ENCODE results near the gene FGL2. TPM values are rescaled to one million over a fixed set of nuclear protein-coding genes. Genes with fewer than 3 reads are reported as not detected.
"Not testable (repeated sequence)": the region's sequence is repeated elsewhere in the genome, so short reads cannot be mapped to it uniquely, and the experiment has no call there.

FGL2 gene
- total and polyA plus RNA-seq, 7 donors: 2.1 to 8.8 (median 3.8) TPM

DNA sequence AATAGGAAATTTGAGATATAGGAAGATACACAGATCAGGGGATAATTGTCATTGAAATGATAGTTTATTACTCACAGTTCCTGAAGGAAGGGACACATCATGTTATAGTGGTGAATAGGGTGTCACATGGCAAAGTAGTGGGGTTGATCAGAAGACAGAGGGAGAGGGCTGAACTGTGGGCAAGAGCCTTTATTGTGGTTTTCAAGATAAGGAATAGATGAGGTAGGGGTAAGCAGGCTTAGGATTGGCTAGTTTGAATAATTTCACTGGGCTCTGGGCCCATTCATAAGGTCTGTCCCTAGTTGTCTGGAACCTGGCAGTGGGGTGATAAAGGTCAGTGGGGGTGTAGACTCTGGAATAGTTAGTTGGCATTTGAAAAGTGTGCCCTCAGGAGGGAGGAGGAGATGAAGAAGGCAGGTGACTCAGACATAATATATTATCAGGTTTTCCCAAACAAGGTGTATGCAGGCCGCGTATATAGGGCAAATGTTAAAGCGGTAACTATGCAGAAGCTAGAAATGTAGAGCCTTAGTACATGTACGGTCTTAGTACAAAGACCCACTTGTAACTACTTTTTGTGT, 18.5 kb downstream of the FGL2 start:
- H3K27ac ChIP-seq: no peak overlapping the region
- H3K4me1 ChIP-seq: no peaks in the 10 kb centered on the region
- H3K27me3 ChIP-seq (ENCODE audit: insufficient read depth in 3 of 3, low read length in 2 of 3): no peaks in the 10 kb centered on the region
- TF ChIP-seq, protein P1, sequence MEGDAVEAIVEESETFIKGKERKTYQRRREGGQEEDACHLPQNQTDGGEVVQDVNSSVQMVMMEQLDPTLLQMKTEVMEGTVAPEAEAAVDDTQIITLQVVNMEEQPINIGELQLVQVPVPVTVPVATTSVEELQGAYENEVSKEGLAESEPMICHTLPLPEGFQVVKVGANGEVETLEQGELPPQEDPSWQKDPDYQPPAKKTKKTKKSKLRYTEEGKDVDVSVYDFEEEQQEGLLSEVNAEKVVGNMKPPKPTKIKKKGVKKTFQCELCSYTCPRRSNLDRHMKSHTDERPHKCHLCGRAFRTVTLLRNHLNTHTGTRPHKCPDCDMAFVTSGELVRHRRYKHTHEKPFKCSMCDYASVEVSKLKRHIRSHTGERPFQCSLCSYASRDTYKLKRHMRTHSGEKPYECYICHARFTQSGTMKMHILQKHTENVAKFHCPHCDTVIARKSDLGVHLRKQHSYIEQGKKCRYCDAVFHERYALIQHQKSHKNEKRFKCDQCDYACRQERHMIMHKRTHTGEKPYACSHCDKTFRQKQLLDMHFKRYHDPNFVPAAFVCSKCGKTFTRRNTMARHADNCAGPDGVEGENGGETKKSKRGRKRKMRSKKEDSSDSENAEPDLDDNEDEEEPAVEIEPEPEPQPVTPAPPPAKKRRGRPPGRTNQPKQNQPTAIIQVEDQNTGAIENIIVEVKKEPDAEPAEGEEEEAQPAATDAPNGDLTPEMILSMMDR (IDR thresholded peaks at IDR 0.05): no peak
- H3K4me3 ChIP-seq: no peak overlapping the region
- ATAC-seq (no peak), DNase-seq (no peak)
- 95 to 98% (median 96%) methylated on average over 4 of the region's 4 CpGs for WGBS, 3 donors
- no peaks in the 10 kb centered on the region for H3K36me3 ChIP-seq (ENCODE audit: insufficient read depth in 1 of 2, low read depth in 1 of 2)
- intact Hi-C loops (cut with DNase I): no loop called here
- no peaks in the 10 kb centered on the region for H3K9me3 ChIP-seq

DNA sequence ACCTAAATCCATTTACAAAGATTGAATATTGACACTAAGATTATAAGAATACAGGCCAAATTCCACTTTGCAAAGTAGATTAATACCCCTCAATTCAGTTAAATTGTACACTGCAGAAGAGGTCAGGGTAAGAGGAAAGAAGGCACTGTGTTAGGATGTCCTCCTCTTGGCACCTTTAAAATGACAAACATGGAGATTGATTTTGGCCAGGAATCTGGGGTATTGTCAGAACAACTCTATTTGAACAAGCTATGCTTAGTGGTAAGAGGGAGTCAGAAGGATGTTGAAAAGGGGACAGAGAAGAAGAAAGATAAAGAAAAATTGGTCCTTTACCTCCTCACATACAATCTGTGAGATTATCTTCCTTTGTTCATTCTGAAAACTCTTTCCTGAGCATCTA, 21.6 kb downstream of the FGL2 start:
- DNase-seq; intact Hi-C loops (cut with DNase I); H3K27ac ChIP-seq; H3K27me3 ChIP-seq (ENCODE audit: insufficient read depth in 3 of 3, low read length in 2 of 3); H3K4me3 ChIP-seq; H3K36me3 ChIP-seq (ENCODE audit: insufficient read depth in 1 of 2, low read depth in 1 of 2); H3K4me1 ChIP-seq; ATAC-seq; H3K9me3 ChIP-seq: not testable (repeated sequence)

DNA sequence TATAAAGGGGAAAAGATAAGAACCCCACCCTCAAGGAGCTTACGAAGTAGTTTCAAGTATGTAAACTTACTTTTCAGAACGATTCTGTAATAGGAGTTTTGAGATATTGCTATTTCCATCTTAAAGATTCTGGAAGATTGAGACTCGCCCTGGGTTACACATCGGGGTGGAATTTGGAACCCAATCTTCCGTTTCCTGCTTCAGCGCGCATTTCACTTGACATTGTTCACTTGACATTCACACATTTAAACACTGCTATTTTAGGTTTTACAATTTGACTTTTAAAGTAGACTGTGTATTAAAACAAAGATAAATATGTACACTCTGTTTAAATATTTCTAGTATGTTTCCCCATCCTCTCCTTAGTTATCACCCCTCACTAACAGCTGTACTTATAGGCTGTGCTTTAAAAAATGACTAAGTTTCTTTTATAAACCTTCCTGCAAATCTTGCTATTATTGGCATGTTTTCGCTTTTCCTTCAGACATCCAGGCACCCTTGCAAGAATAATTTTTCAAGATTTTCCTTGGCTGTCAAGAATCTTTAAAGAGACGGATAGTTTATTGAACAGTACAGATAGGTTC, 22.2 kb downstream of the FGL2 start:
- ATAC-seq; H3K4me1 ChIP-seq; DNase-seq; H3K27ac ChIP-seq; H3K9me3 ChIP-seq; intact Hi-C loops (cut with DNase I); H3K36me3 ChIP-seq (ENCODE audit: insufficient read depth in 1 of 2, low read depth in 1 of 2); H3K27me3 ChIP-seq (ENCODE audit: insufficient read depth in 3 of 3, low read length in 2 of 3); H3K4me3 ChIP-seq: not testable (repeated sequence)
- 88 to 94% (median 90%) methylated on average over 9 of the region's 9 CpGs for WGBS, 3 donors

DNA sequence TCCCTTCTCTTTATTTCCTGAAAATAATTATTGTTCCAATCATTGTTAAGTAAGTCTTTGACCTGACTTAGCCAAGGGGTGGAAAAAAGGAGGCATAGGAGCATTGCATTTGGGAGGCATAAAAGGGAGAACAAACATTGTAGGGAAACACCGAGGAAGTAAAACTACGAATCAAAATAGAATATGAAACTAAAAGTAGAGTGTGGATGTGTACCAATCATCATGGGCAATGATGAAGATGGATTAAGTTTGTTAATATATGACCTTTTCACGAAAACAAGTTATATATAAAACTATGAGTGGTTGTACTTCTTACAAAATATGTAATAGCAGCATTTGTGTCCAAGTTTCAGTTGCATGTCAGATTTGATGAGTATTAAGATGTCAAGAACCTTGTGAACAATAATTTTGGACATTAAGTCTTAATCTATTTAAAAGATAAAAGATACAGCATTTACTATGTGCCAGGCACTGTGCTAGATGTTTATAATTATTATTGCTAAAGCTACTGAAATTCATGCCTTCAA, 24.3 kb downstream of the FGL2 start:
- DNase-seq; H3K4me3 ChIP-seq; ATAC-seq; H3K9me3 ChIP-seq; H3K4me1 ChIP-seq; H3K27me3 ChIP-seq (ENCODE audit: insufficient read depth in 3 of 3, low read length in 2 of 3); H3K36me3 ChIP-seq (ENCODE audit: insufficient read depth in 1 of 2, low read depth in 1 of 2); intact Hi-C loops (cut with DNase I); H3K27ac ChIP-seq: not testable (repeated sequence)
- WGBS, 3 donors: 70 to 92% (median 72%) methylated on average over 1 of the region's 3 CpGs

DNA sequence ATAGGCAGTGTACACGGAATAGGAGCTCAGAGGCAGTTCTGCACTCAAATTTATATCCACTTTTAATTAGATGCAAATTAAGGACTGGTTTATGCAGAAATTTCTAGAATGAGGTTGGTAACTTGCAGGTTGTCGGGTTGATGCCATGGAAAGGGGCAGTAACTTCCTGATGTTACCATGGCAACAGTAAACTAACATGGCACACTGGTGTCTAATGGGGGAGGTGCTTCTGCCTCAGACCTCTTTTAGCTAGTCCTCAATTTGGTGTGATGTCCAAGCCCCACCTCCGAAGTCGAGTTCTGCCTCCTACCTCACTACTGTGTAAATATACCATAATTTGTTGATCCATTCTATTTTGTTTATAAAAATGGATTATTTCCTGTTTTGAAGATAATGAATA, 25.2 kb downstream of the FGL2 start:
- H3K4me1 ChIP-seq; H3K27me3 ChIP-seq (ENCODE audit: insufficient read depth in 3 of 3, low read length in 2 of 3); intact Hi-C loops (cut with DNase I); H3K9me3 ChIP-seq; H3K36me3 ChIP-seq (ENCODE audit: insufficient read depth in 1 of 2, low read depth in 1 of 2); ATAC-seq; DNase-seq; H3K27ac ChIP-seq; H3K4me3 ChIP-seq: not testable (repeated sequence)
- WGBS, 3 donors: 81 to 91% (median 91%) methylated on average over 3 of the region's 4 CpGs

DNA sequence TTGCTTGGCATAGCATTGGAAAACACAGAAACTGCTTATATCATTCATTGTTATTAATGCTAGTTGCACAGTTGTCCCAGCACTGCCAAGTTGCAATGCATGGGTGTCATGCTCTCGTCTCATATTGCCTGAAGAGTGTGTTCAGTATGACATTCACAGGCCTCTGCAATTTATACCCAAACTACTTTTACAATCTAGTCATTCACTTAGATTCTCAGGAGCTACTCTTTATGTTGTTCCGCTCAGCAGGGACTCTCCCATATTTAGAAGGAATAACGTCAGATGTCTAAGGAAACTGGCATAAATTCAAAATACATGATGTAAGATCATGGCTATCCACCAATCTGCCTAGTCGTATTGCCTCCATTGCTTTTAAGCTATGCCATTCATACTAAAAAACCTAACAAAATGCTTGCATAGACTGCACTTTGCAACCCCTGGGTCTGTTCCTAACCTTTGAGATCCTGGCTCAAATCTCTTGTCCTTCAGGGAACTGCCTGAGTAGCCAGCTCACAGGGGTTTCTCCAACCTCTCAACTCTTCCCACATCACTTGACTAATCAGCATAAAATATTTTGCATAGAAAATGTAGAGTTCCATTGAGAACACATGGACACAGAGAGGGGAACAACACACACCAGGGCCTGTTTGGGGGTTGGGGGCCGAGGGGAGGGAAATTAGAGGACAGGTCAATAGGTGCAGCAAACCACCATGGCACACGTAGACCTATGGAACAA, 27.0 kb downstream of the FGL2 start:
- WGBS, 3 donors: 65 to 72% (median 70%) methylated on average over 5 to 6 of the region's 6 CpGs
- H3K9me3 ChIP-seq; H3K27ac ChIP-seq; H3K4me1 ChIP-seq; intact Hi-C loops (cut with DNase I); H3K27me3 ChIP-seq (ENCODE audit: insufficient read depth in 3 of 3, low read length in 2 of 3); H3K36me3 ChIP-seq (ENCODE audit: insufficient read depth in 1 of 2, low read depth in 1 of 2); H3K4me3 ChIP-seq; ATAC-seq; DNase-seq: not testable (repeated sequence)

DNA sequence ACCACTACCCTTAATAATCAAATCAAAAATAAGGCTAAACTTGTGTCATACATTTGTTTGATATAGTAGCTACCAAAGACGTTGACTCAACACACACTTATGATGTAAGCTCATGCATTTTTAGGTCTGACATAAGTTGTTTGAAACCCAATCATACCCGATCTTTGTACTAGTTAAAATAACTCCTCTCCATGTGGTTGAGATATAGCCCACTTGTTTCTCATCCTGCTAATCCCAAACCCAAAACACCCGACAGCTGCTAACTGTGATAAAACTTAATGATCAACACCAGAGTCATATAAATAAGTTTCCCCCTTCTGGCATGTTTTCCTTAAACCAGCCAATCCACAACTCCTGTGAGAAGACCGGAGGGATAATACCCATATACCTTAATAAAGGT, 28.5 kb downstream of the FGL2 start:
- H3K4me3 ChIP-seq, ATAC-seq, H3K9me3 ChIP-seq: not testable (repeated sequence)

More for the DNA sequence above, 28.5 kb downstream of the FGL2 start:
- intact Hi-C loops (cut with DNase I); DNase-seq; H3K4me1 ChIP-seq; H3K36me3 ChIP-seq (ENCODE audit: insufficient read depth in 1 of 2, low read depth in 1 of 2); H3K27me3 ChIP-seq (ENCODE audit: insufficient read depth in 3 of 3, low read length in 2 of 3); H3K27ac ChIP-seq: not testable (repeated sequence)
- WGBS, 3 donors: 59 to 79% (median 68%) methylated on average over 4 of the region's 4 CpGs

Measured in psoas muscle (tissue), 8 donors.